ENCODE measurements around the gene CLRN3.

The CLRN3 gene

GRCh38 chr10:127867805-127868204 lies 24.9 kb downstream of the CLRN3 start:
- TF ChIP-seq POLR2AphosphoS5 (IDR thresholded peaks at IDR 0.05; ENCODE audit: low read depth, low read length) = no peak
- no peak for TF ChIP-seq POLR2A (IDR thresholded peaks at IDR 0.05; ENCODE audit: low read depth, low read length)
- no peak for TF ChIP-seq TAF1 (IDR thresholded peaks at IDR 0.05; ENCODE audit: borderline replicate concordance, low read depth, low read length)
- no peak for FAIRE-seq

GRCh38 chr10:127866276-127867013 lies 26.3 kb downstream of the CLRN3 start:
- TF ChIP-seq POLR2AphosphoS5 (IDR thresholded peaks at IDR 0.05; ENCODE audit: low read depth, low read length) (no peak), POLR2A (IDR thresholded peaks at IDR 0.05; ENCODE audit: low read depth, low read length) (no peak), TAF1 (IDR thresholded peaks at IDR 0.05; ENCODE audit: borderline replicate concordance, low read depth, low read length) (no peak)
- FAIRE-seq = no peak
- no peak for DNase-seq (ENCODE audit: insufficient read length)

More at GRCh38 chr10:127867805-127868204, 24.9 kb downstream of the CLRN3 start:
- DNase-seq (ENCODE audit: insufficient read length) = no peak

- FAIRE-seq (no peak), DNase-seq (ENCODE audit: insufficient read length) (no peak)
- no peak for TF ChIP-seq TAF1 (IDR thresholded peaks at IDR 0.05; ENCODE audit: borderline replicate concordance, low read depth, low read length)
- TF ChIP-seq POLR2AphosphoS5 (IDR thresholded peaks at IDR 0.05; ENCODE audit: low read depth, low read length) = no peak
- no peak for TF ChIP-seq POLR2A (IDR thresholded peaks at IDR 0.05; ENCODE audit: low read depth, low read length)
Observed at GRCh38 chr10:127863231-127863825, 29.4 kb downstream of the CLRN3 start.

- TF ChIP-seq TAF1 (IDR thresholded peaks at IDR 0.05; ENCODE audit: borderline replicate concordance, low read depth, low read length) (no peak), POLR2AphosphoS5 (IDR thresholded peaks at IDR 0.05; ENCODE audit: low read depth, low read length) (no peak), POLR2A (IDR thresholded peaks at IDR 0.05; ENCODE audit: low read depth, low read length) (no peak)
- no peak for DNase-seq (ENCODE audit: insufficient read length)
- no peak for FAIRE-seq
Observed at GRCh38 chr10:127860592-127860991, 32.1 kb downstream of the CLRN3 start.

- DNase-seq (ENCODE audit: insufficient read length) (no peak), FAIRE-seq (no peak)
- TF ChIP-seq TAF1 (IDR thresholded peaks at IDR 0.05; ENCODE audit: borderline replicate concordance, low read depth, low read length) = no peak
- no peak for TF ChIP-seq POLR2A (IDR thresholded peaks at IDR 0.05; ENCODE audit: low read depth, low read length)
- TF ChIP-seq POLR2AphosphoS5 (IDR thresholded peaks at IDR 0.05; ENCODE audit: low read depth, low read length) = no peak
Observed at GRCh38 chr10:127855976-127856375, 36.8 kb downstream of the CLRN3 start.

- DNase-seq (ENCODE audit: insufficient read length) (no peak), FAIRE-seq (no peak)
- TF ChIP-seq POLR2A (IDR thresholded peaks at IDR 0.05; ENCODE audit: low read depth, low read length) (no peak), TAF1 (IDR thresholded peaks at IDR 0.05; ENCODE audit: borderline replicate concordance, low read depth, low read length) (no peak), POLR2AphosphoS5 (IDR thresholded peaks at IDR 0.05; ENCODE audit: low read depth, low read length) (no peak)
Observed at GRCh38 chr10:127855591-127855881, 37.2 kb downstream of the CLRN3 start.

- DNase-seq (ENCODE audit: insufficient read length) (peak; percentile 28), FAIRE-seq (no peak)
- TF ChIP-seq TAF1 (IDR thresholded peaks at IDR 0.05; ENCODE audit: borderline replicate concordance, low read depth, low read length) = no peak
- TF ChIP-seq POLR2A (IDR thresholded peaks at IDR 0.05; ENCODE audit: low read depth, low read length) = no peak
- no peak for TF ChIP-seq POLR2AphosphoS5 (IDR thresholded peaks at IDR 0.05; ENCODE audit: low read depth, low read length)
Observed at GRCh38 chr10:127854769-127855590, 37.8 kb downstream of the CLRN3 start.

GRCh38 chr10:127853868-127854768 lies 38.6 kb downstream of the CLRN3 start:
- peak; percentile 86 for FAIRE-seq
- DNase-seq (ENCODE audit: insufficient read length) = peak; percentile 62

GRCh38 chr10:127852456-127852855 lies 40.3 kb downstream of the CLRN3 start:
- no peak for DNase-seq (ENCODE audit: insufficient read length)
- no peak for TF ChIP-seq POLR2A (IDR thresholded peaks at IDR 0.05; ENCODE audit: low read depth, low read length)
- no peak for TF ChIP-seq POLR2AphosphoS5 (IDR thresholded peaks at IDR 0.05; ENCODE audit: low read depth, low read length)
- TF ChIP-seq TAF1 (IDR thresholded peaks at IDR 0.05; ENCODE audit: borderline replicate concordance, low read depth, low read length) = no peak
- FAIRE-seq = no peak

More at GRCh38 chr10:127853868-127854768, 38.6 kb downstream of the CLRN3 start:
- TF ChIP-seq POLR2A (IDR thresholded peaks at IDR 0.05; ENCODE audit: low read depth, low read length) = no peak
- no peak for TF ChIP-seq TAF1 (IDR thresholded peaks at IDR 0.05; ENCODE audit: borderline replicate concordance, low read depth, low read length)
- no peak for TF ChIP-seq POLR2AphosphoS5 (IDR thresholded peaks at IDR 0.05; ENCODE audit: low read depth, low read length)

- no peak for TF ChIP-seq POLR2AphosphoS5 (IDR thresholded peaks at IDR 0.05; ENCODE audit: low read depth, low read length)
- TF ChIP-seq TAF1 (IDR thresholded peaks at IDR 0.05; ENCODE audit: borderline replicate concordance, low read depth, low read length) = no peak
- TF ChIP-seq POLR2A (IDR thresholded peaks at IDR 0.05; ENCODE audit: low read depth, low read length) = no peak
- FAIRE-seq (no peak), DNase-seq (ENCODE audit: insufficient read length) (no peak)
Observed at GRCh38 chr10:127851661-127852194, 41.0 kb downstream of the CLRN3 start.
